Neural cell (in vitro differentiated cells): ENCODE measurements around the gene CFAP65. TPM values are rescaled to one million over a fixed set of nuclear protein-coding genes. Genes with fewer than 3 reads are reported as not detected.

Experiments used
- H2AFZ ChIP-seq: fragments of 200-600, 300-800 bp; sonication (generic), shearing (Covaris generic); 2 replicates; pipeline ENCODE4 v1.6.0; 2014; ENCODE audit warnings: low read depth, mild to moderate bottlenecking, antibody characterized with exemption, low read length, moderate library complexity
- H3F3A ChIP-seq: fragments of 200-600 bp; shearing (Covaris generic); 2 replicates; pipeline ENCODE4 v1.6.1; 2016; ENCODE audit warnings: mild to moderate bottlenecking, moderate library complexity, mixed read lengths, antibody characterized with exemption, low read length; ENCODE audit not compliant: insufficient read depth, poor library complexity, severe bottlenecking
- H3K27ac ChIP-seq: fragments of 200-600, 300-800 bp; sonication (generic), shearing (Covaris generic); 2 replicates; pipeline ENCODE4 v1.5.1; 2014; ENCODE audit warnings: mild to moderate bottlenecking, low read length, moderate library complexity
- H3K27me3 ChIP-seq: fragments of 300-800, 200-600 bp; sonication (generic), shearing (Covaris generic); 2 replicates; pipeline ENCODE4 v1.6.0; 2014; ENCODE audit warnings: mild to moderate bottlenecking, low read depth, low read length, moderate library complexity; ENCODE audit not compliant: insufficient read depth
- H3K36me3 ChIP-seq: fragments of 300-800, 200-600 bp; sonication (generic), shearing (Covaris generic); 2 replicates; pipeline ENCODE4 v1.5.1; 2014; ENCODE audit warnings: mild to moderate bottlenecking, antibody characterized with exemption, low read length, moderate library complexity; ENCODE audit not compliant: insufficient read depth
- H3K4me2 ChIP-seq: fragments of 300-800, 200-600 bp; sonication (generic), shearing (Covaris generic); 2 replicates; pipeline ENCODE4 v1.6.0; 2014; ENCODE audit warnings: mild to moderate bottlenecking, low read length
- H3K4me3 ChIP-seq: fragments of 300-800, 200-600 bp; sonication (generic), shearing (Covaris generic); 2 replicates; pipeline ENCODE4 v1.5.1; 2014; ENCODE audit warnings: mild to moderate bottlenecking, low read length, moderate library complexity
- H3K79me2 ChIP-seq: fragments of 200-600 bp; shearing (Covaris generic); replicated peaks from 2 replicates; pipeline ENCODE4 v1.6.0; 2014; ENCODE audit warnings: mild to moderate bottlenecking, low read length, moderate library complexity; ENCODE audit not compliant: insufficient read depth
- H3K9ac ChIP-seq: fragments of 300-800, 200-600 bp; sonication (generic), shearing (Covaris generic); 2 replicates; pipeline ENCODE4 v1.6.1; 2016; ENCODE audit warnings: mild to moderate bottlenecking, low read length, mixed read lengths
- H3K9me2 ChIP-seq: fragments of 200-600 bp; shearing (Covaris generic); 2 replicates; pipeline ENCODE4 v1.6.1; 2016; ENCODE audit warnings: mild to moderate bottlenecking, low read length, mixed read lengths; ENCODE audit not compliant: insufficient read depth
- H3K9me3 ChIP-seq: fragments of 200-600, 300-800 bp; sonication (generic), shearing (Covaris generic); 2 replicates; pipeline ENCODE4 v1.6.1; 2016; ENCODE audit warnings: mild to moderate bottlenecking, mixed run types, low read length, moderate library complexity, mixed read lengths
- H4K20me1 ChIP-seq: fragments of 200-600 bp; shearing (Covaris generic); 2 replicates; pipeline ENCODE4 v1.6.1; 2016; ENCODE audit warnings: mild to moderate bottlenecking, mixed run types; ENCODE audit not compliant: insufficient read depth
- CTCF ChIP-seq: fragments of 450-650 bp; IDR thresholded peaks from 2 replicates; pipeline ENCODE4 v1.5.1; 2014; ENCODE audit warnings: antibody characterized with exemption, mild to moderate bottlenecking, moderate library complexity; ENCODE audit not compliant: poor library complexity, severe bottlenecking
- EP300 ChIP-seq: fragments of 450-650 bp; conservative IDR thresholded peaks from 2 replicates; pipeline ENCODE4 v1.6.1; 2014; ENCODE audit warnings: antibody characterized with exemption, mild to moderate bottlenecking, moderate library complexity; ENCODE audit not compliant: poor library complexity, severe bottlenecking
- EZH2 ChIP-seq: fragments of 200-600, 300-800 bp; shearing (Covaris generic), sonication (generic); IDR thresholded peaks from 2 replicates; pipeline ENCODE4 v1.6.1; 2014; ENCODE audit warnings: antibody characterized with exemption, low read length, borderline replicate concordance, mild to moderate bottlenecking; ENCODE audit not compliant: insufficient read depth, poor library complexity, severe bottlenecking
- MXI1 ChIP-seq: fragments of 450-650 bp; conservative IDR thresholded peaks from 2 replicates; pipeline ENCODE4 v1.6.1; 2014; ENCODE audit warnings: antibody characterized with exemption, mild to moderate bottlenecking; ENCODE audit not compliant: poor library complexity, severe bottlenecking
- POLR2AphosphoS5 ChIP-seq: IDR thresholded peaks from 2 replicates; pipeline ENCODE4 v1.6.1; 2012
- RAD21 ChIP-seq: fragments of 450-650 bp; conservative IDR thresholded peaks from 2 replicates; pipeline ENCODE4 v1.6.1; 2014; ENCODE audit warnings: antibody characterized with exemption, mild to moderate bottlenecking, moderate library complexity
- SMC3 ChIP-seq: fragments of 450-650 bp; conservative IDR thresholded peaks from 2 replicates; pipeline ENCODE4 v1.6.1; 2014; ENCODE audit warnings: antibody characterized with exemption, mild to moderate bottlenecking, moderate library complexity; ENCODE audit not compliant: poor library complexity
- TAF1 ChIP-seq: IDR thresholded peaks from 2 replicates; pipeline ENCODE4 v1.6.1; 2012; ENCODE audit warnings: low read depth
- polyA plus RNA-seq: library from polyadenylated mRNA; depleted of rRNA; stranded (reverse); fragments of >200 nt; gene quantifications from 2 replicates; pipeline ENCODE4 v1.2.3, GENCODE V29; 2014
- TF ChIP-seq, protein P1 (sequence below): IDR thresholded peaks from 2 replicates; pipeline ENCODE4 v1.6.1; 2012; ENCODE audit warnings: borderline replicate concordance

The CFAP65 gene
- polyA plus RNA-seq, 1 donor from 2014 or later = 1.1 TPM

DNA sequence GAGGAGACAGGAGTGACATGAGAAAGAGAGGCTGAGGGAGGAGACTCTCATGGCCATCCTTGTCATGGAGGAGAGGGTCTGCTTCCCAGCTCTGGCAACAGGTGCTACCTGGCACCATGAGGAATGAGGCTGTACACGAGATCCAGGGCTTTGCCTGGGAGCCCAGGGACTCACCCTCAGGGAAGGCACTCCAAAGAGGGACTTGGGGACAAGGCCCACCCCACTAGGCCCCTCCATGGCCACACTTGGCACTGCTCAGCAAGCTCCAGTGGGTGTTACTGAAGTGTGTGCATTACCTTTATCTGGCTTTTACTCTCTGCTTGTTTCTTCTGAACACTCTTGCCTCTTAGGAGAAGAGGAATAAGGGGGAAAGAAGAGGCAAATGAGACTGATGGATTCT, 2.7 kb downstream of the CFAP65 start:
- Histone ChIP-seq H3K27me3 (peaks cover 14% of the 10 kb centered on the region), H3K4me2 (no peak overlapping the region), H2AFZ (no peak overlapping the region), H3K9me2 (no peaks in the 10 kb centered on the region), H3K4me3 (no peak overlapping the region), H3K9me3 (no peaks in the 10 kb centered on the region), H3K27ac (no peak overlapping the region), H3F3A (no peaks in the 10 kb centered on the region), H3K79me2 (no peaks in the 10 kb centered on the region), H3K36me3 (no peaks in the 10 kb centered on the region), H3K9ac (no peak overlapping the region), H4K20me1 (no peaks in the 10 kb centered on the region)
- TF ChIP-seq TAF1 (no peak), POLR2AphosphoS5 (no peak), SMC3 (no peak), EP300 (no peak), MXI1 (no peak), EZH2 (no peak), CTCF (no peak), RAD21 (no peak)
- TF ChIP-seq, protein P1, sequence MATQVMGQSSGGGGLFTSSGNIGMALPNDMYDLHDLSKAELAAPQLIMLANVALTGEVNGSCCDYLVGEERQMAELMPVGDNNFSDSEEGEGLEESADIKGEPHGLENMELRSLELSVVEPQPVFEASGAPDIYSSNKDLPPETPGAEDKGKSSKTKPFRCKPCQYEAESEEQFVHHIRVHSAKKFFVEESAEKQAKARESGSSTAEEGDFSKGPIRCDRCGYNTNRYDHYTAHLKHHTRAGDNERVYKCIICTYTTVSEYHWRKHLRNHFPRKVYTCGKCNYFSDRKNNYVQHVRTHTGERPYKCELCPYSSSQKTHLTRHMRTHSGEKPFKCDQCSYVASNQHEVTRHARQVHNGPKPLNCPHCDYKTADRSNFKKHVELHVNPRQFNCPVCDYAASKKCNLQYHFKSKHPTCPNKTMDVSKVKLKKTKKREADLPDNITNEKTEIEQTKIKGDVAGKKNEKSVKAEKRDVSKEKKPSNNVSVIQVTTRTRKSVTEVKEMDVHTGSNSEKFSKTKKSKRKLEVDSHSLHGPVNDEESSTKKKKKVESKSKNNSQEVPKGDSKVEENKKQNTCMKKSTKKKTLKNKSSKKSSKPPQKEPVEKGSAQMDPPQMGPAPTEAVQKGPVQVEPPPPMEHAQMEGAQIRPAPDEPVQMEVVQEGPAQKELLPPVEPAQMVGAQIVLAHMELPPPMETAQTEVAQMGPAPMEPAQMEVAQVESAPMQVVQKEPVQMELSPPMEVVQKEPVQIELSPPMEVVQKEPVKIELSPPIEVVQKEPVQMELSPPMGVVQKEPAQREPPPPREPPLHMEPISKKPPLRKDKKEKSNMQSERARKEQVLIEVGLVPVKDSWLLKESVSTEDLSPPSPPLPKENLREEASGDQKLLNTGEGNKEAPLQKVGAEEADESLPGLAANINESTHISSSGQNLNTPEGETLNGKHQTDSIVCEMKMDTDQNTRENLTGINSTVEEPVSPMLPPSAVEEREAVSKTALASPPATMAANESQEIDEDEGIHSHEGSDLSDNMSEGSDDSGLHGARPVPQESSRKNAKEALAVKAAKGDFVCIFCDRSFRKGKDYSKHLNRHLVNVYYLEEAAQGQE = no peak

- Histone ChIP-seq H4K20me1 (no peaks in the 10 kb centered on the region), H3K4me3 (no peak overlapping the region), H3K79me2 (no peaks in the 10 kb centered on the region), H3K9me3 (no peaks in the 10 kb centered on the region), H3K27me3 (peaks cover 7% of the 10 kb centered on the region), H3K27ac (no peak overlapping the region), H3K9me2 (no peaks in the 10 kb centered on the region), H3K9ac (no peak overlapping the region), H3K36me3 (no peaks in the 10 kb centered on the region), H3K4me2 (no peak overlapping the region), H2AFZ (no peak overlapping the region), H3F3A (no peaks in the 10 kb centered on the region)
- TF ChIP-seq, protein P1 = no peak
- TF ChIP-seq POLR2AphosphoS5 = no peak
- no peak for TF ChIP-seq MXI1
- no peak for TF ChIP-seq EZH2
- no peak for TF ChIP-seq EP300
- TF ChIP-seq SMC3 = no peak
- TF ChIP-seq TAF1 = no peak
- no peak for TF ChIP-seq RAD21
- no peak for TF ChIP-seq CTCF
These were observed 3.4 kb downstream of the CFAP65 start for GRCh38 chr2:219037783-219038499.
